ENCODE data around the gene TFEB. TPM values are rescaled to one million over a fixed set of nuclear protein-coding genes. Genes with fewer than 3 reads are reported as not detected.

Gene TFEB
- total RNA-seq, 2 experiments from 2014 or later, result 14.9 to 15.0 TPM

DNA sequence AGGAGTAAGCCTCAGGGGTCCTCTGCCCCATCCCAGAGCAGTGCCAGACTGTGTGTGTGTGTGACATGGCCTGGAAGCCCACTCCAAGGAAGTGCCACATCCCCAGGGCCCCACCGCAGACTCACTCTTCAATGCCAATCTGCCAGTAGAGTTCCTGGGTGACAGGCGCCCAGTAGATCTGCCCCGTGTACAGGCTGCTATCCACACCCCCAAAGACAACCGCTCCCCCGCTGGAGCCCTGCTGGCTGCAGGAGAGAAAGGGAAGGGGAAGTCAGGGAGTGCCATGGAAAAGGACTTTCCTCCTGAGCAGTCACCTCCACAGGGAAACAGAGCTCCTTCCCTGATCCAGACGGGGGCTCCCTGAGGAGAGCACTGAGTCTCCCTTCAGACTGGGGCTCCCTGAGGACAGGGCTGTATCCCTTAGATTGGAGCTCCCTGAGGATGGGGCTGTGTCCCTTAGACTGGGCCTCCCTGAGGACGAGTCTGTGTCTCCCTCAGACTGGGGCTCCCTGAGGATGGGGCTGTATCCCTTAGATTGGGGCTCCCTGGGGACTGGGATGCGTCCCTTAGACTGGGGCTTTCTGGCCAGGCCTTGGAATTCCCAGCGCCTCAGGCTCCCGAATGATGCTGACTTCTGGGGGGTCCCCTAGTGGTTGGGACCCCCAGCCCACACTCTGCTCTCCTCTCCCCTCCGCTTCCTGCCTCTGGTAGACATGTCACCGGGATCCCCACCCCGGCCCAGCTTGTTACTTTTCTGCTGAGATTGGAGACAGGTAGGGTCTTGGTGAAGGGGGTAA is 5.2 kb upstream of the TFEB start:
- no peak overlapping the region for H3K4me3 Mint-ChIP-seq
- H3K36me3 Mint-ChIP-seq (ENCODE audit: low read depth), result no peaks in the 10 kb centered on the region
- CTCF ChIA-PET, result no interaction called here
- DNase-seq, result no peak
- POLR2A ChIA-PET, result no interaction called here
- no peak overlapping the region for H3K27ac Mint-ChIP-seq
- peaks cover 3% of the 10 kb centered on the region for H3K4me1 Mint-ChIP-seq
- peaks cover 2% of the 10 kb centered on the region for H3K27me3 Mint-ChIP-seq
- H3K9me3 Mint-ChIP-seq, result no peaks in the 10 kb centered on the region

DNA sequence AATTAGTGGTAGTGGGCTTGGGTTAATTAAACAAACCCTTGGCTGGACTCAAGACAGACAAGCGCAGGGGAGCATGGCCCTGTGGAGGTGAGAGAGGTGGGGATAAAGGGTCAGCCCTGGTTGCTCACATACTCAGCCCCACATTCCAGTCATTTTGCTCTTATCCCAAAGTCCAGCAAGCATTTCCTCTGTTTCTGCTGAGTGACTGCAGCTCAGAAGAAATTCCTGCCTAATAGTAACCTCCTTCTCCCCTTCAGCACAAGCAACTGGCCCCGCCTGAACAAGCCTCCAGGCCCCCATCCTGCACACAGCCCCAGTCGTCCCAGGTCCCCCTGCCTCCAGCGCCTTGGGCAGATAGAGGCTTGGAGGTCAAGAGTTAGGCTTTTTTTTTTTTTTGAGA is 3.6 kb upstream of the TFEB start:
- Mint-ChIP-seq H3K27me3 (peaks cover 2% of the 10 kb centered on the region), H3K27ac (no peak overlapping the region), H3K9me3 (no peaks in the 10 kb centered on the region), H3K36me3 (ENCODE audit: low read depth) (no peaks in the 10 kb centered on the region), H3K4me1 (peaks cover 4% of the 10 kb centered on the region), H3K4me3 (no peak overlapping the region)
- ChIA-PET CTCF (interaction anchor here (0.8 kb wide), 1 partner anchor 9 kb away, joined by 3 read pairs; no protein-coding TSS in a partner anchor), POLR2A (no interaction called here)
- DNase-seq, result no peak

DNA sequence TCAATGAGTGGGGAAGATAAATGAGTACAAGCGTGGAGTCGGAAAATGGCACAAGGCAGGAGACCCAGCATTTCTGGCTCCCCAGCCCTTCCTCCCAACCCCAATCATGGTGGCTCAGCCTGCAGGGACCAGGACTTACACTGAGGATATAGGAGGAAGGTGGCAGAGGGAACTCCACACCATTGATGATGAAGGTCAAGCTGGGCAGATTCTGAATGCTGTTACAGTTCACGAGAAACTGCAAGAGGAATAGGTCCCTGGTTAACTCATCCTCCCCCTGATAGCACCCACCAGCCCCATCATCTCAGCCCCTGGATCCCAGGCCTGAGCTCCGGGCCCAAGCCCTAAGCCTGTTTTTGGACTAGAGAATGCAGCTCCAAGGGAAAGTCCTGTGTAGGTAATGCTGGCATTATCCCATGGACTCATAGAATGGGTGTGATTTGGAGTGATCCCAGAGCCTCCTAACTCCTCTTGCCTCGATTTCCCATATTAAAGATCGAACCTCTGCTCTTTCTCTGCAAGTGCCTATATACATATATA is 2.3 kb upstream of the TFEB start:
- no peak overlapping the region for H3K27ac Mint-ChIP-seq
- H3K27me3 Mint-ChIP-seq, result peaks cover 2% of the 10 kb centered on the region
- H3K9me3 Mint-ChIP-seq, result no peaks in the 10 kb centered on the region
- no peak overlapping the region for H3K4me3 Mint-ChIP-seq
- ChIA-PET CTCF (interaction anchor here (1.4 to 1.8 kb wide), 2 partner anchors 32 to 49 kb away, joined by 3 to 4 read pairs; partner anchors contain the start of gene TOMM6), POLR2A (no interaction called here)
- no peak for DNase-seq
- no peaks in the 10 kb centered on the region for H3K36me3 Mint-ChIP-seq (ENCODE audit: low read depth)
- H3K4me1 Mint-ChIP-seq, result peaks cover 17% of the 10 kb centered on the region

DNA sequence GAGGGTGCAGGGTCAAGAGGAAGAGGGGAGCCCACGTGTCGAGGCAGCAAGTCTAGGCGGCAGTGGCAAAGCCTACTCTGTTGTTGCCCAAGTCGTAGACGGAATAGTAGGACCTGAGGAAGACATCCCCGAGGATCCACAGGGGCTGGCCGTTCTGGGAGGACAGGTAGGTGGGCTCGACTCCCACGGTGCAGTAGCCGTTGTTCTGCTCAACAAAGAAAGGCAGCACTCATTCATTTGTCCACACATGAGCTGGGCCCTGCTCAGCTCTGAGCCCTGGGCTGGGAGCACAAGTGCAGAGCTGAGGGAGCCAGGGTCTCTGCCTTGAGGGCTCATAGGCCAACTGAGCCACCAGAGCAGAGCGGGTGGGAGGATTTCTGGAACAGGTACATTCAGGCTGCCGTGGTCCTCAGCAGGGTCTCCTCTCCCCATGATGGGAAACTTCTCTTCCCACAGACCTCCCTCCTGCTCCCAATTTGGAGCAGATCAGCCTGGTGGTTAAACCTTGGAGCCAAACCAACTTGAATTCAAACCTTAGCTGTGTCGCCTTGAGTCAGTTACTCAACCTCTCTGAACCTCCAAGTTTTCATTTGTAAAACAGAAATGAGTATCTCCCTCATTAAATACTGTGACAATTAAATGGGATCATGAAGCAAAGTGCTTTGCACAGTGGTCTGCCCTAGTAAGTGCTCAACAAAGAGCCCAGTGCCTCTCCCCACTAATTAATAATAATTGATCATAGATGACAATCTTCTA is 1.6 kb upstream of the TFEB start:
- Mint-ChIP-seq H3K4me3 (no peak overlapping the region), H3K4me1 (peaks cover 20% of the 10 kb centered on the region), H3K9me3 (no peaks in the 10 kb centered on the region), H3K27ac (no peak overlapping the region), H3K36me3 (ENCODE audit: low read depth) (no peaks in the 10 kb centered on the region), H3K27me3 (peaks cover 2% of the 10 kb centered on the region)
- ChIA-PET CTCF (interaction anchor here (1.4 to 1.8 kb wide), 2 partner anchors 31 to 50 kb away, joined by 3 to 4 read pairs; partner anchors contain the start of gene TOMM6), POLR2A (no interaction called here)
- DNase-seq, result no peak

DNA sequence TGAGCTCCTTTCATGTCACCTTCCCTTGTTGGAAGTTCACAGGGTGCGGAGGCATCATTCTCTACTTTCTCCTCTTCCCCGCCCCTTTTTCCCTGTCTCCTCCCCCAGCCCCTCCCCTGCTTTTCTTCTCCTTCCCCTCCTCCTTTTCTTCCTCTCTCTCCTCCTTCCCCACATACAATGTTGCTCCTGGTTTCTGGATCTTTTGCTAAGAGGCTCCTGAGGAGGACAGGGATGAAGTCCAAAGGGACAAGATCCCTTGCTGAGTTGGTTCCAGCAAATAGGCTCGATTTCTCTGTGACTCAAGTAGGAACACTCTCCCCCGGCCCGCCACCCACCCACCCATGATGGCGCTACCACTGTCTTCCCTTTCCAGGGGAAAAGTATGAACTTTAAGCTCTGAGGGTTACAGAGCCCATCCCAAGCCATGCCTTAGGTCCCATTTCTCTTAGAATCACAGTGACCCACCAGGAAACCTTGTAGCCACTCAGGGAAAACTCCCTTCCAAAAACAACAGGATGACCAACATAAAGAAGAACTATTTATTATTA is 852 bp upstream of the TFEB start:
- Mint-ChIP-seq H3K36me3 (ENCODE audit: low read depth) (no peaks in the 10 kb centered on the region), H3K27ac (no peak overlapping the region), H3K27me3 (peaks cover 2% of the 10 kb centered on the region), H3K4me1 (peaks cover 25% of the 10 kb centered on the region), H3K9me3 (no peaks in the 10 kb centered on the region), H3K4me3 (no peak overlapping the region)
- CTCF ChIA-PET, result interaction anchor here (1.8 to 2.1 kb wide), 2 partner anchors 51 to 368 kb away, joined by 4 to 6 read pairs; partner anchors contain the start of gene TOMM6
- POLR2A ChIA-PET, result no interaction called here
- no peak for DNase-seq

DNA sequence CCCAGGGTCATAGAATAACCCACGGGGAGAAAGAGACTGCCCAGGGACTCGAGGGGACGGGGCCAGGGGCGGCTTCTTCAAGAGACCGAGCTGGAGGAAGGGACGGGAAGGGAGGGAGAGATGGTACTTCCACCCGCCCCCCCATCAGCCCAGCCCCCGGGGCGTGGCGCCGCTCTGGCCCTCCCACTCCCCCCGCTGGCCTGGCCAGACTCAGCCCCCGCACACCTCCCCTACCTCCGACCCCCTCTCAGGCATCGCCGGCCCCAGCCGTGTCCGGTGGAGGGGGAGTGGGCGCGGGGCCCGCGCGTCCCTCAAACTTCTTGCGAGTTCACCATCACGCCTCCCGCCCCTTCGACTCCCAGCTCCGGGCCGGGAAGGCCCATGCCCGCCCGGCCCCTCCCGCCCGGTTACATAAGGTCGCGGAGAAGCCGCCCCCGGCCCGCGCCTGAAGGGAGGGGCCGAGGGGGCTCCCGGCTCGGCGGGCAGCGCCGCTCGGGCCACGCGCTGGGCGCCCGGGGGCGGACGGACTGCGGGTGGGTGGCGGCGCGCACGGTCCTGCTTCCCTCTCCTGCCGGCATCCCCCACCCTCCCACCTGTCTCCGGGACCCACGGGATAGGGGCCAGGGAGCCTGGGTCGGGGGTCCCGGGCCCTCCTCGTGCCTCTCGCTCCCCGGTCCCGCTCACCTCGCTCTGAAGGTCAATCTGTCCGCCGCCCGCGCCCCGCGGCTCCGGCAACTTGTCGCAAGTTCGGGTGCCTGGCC is 562 bp downstream of the TFEB start:
- Mint-ChIP-seq H3K36me3 (ENCODE audit: low read depth) (no peaks in the 10 kb centered on the region), H3K9me3 (no peaks in the 10 kb centered on the region), H3K27ac (peak overlapping the region; percentile 47), H3K27me3 (peaks cover 2% of the 10 kb centered on the region), H3K4me3 (peak overlapping the region; percentile 79), H3K4me1 (peaks cover 38% of the 10 kb centered on the region)
- ChIA-PET CTCF (interaction anchor here (0.9 to 2.8 kb wide), 11 partner anchors 19 to 430 kb away, joined by 3 to 12 read pairs (median 4); partner anchors contain the start of genes FRS3 and TOMM6), POLR2A (interaction anchor here (1.0 to 3.7 kb wide), 10 partner anchors 16 to 316 kb away, joined by 3 to 35 read pairs (median 5); partner anchors contain the start of genes BYSL, MED20, TAF8 and TOMM6)
- peak; percentile 74 for DNase-seq

DNA sequence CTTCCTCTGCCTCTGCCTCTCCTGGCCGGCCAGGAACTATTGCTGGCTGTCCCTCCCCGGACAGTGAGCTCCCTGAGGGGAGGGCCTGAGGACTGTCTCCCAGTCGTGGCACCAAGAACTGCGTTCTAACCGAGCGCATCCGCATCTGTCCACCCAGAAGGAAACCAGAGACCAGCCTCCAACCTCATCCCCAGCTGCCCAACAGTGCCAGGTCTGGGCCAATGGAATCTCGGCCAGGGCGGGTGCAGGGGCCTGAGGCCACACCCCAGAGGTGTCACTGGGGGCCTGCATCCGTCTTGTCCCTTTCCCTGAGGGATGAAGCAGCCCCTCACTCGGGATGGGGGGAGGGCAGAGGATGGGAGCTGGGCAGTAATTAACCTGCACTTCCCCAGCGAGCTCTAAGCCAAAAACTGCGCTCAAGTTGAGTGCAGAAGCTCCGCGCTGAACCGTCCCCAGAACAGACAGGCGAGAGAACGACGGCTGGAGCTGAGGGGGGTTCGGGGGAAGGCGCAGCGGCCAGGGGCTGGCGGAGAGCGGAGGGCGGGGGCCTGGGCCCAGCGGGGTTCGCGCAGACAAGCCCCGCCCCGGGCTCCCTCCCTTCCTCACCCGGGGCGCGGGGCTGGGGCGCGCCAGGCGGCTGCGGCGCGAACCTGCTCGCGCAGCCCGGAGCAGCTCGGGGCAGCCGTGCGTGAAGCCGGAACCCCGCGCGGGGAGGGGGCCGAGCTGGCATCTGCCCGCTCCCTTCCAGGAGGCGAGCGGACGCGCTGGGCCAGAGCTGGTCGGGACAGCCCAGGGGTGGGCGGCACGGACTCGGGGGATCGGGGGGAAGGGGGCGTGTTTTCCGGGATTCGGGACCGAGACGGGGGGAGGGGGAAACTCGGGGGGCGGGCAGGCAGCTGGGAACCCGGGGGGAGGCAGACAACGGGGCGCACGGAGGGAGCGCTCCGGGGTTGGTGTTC is 1.4 kb downstream of the TFEB start:
- H3K27ac Mint-ChIP-seq, result peak overlapping the region; percentile 84
- H3K4me3 Mint-ChIP-seq, result peak overlapping the region; percentile 81
- H3K4me1 Mint-ChIP-seq, result peaks cover 38% of the 10 kb centered on the region
- H3K9me3 Mint-ChIP-seq, result no peaks in the 10 kb centered on the region
- H3K27me3 Mint-ChIP-seq, result peaks cover 2% of the 10 kb centered on the region
- CTCF ChIA-PET, result interaction anchor here (0.8 to 2.8 kb wide), 17 partner anchors 10 to 430 kb away, joined by 3 to 12 read pairs (median 4); partner anchors contain the start of genes FRS3 and TOMM6
- H3K36me3 Mint-ChIP-seq (ENCODE audit: low read depth), result no peaks in the 10 kb centered on the region
- peak; percentile 73 for DNase-seq
- POLR2A ChIA-PET, result interaction anchor here (0.9 to 3.7 kb wide), 11 partner anchors 17 to 316 kb away, joined by 3 to 35 read pairs (median 5); partner anchors contain the start of genes BYSL, MED20, TAF8 and TOMM6

DNA sequence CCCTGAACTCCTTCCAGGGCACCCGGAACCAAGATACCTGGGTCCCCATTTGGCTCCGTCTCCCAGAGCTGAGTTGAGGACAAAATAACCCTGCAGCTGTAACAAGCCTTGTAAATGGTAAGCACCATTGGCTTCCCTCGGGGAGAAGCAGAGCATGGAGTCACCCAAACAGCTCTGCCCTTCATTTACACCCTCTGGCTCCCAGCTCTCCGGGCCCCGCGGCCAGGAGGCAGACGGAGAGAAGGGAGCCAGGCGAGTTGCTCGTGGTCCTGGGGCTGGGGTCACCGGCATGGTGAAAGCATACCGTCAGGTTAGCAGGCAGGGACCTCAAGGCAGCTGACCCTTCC is 2.1 kb downstream of the TFEB start:
- Mint-ChIP-seq H3K4me3 (peak overlapping the region; percentile 81), H3K4me1 (peaks cover 40% of the 10 kb centered on the region), H3K9me3 (no peaks in the 10 kb centered on the region), H3K36me3 (ENCODE audit: low read depth) (no peaks in the 10 kb centered on the region), H3K27ac (peak overlapping the region; percentile 84), H3K27me3 (peaks cover 2% of the 10 kb centered on the region)
- no peak for DNase-seq
- ChIA-PET POLR2A (interaction anchor here (0.9 to 3.7 kb wide), 9 partner anchors 17 to 317 kb away, joined by 3 to 35 read pairs (median 5); partner anchors contain the start of genes BYSL, MED20, TAF8 and TOMM6), CTCF (interaction anchor here (0.8 to 2.8 kb wide), 10 partner anchors 10 to 311 kb away, joined by 3 to 12 read pairs (median 6); partner anchors contain the start of gene TOMM6)

DNA sequence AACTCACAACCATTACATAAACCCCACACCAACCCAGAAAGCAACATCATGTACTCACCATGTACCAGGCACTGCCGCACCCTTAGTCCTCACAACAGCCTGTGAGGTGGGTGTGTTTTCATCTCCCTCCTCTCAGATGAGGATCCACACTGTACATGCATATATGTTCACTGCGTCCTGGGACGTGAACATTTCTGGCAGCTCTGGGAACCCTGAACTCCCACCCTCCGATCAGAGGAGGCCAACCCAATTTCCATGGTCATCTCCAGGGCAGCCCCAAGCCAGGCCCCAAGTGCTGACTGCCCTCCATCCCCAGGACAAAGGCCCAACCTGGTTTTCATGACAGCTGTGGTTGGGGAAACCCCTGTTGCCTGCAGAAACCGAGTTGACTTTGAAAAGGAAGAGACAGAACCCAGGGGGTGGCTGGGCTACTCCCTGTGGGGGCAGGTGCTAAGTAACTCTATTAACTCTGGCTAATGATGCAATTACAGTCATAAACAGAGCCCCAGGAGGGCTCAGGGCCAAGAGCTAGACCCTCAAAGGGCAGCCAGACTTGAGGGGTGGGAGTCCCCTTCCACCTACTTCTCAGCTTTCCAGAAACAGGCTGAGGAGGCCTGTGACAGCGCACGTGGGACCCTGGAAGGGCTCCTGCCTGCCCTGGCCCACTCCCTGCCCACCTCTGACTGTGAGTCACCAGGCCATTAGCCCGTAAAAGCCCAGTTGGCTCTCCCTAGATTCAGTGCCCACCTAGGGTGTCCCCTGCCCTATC is 2.6 kb downstream of the TFEB start:
- CTCF ChIA-PET, result interaction anchor here (0.9 to 2.8 kb wide), 6 partner anchors 9 to 311 kb away, joined by 3 to 12 read pairs (median 6); no protein-coding TSS in a partner anchor
- Mint-ChIP-seq H3K36me3 (ENCODE audit: low read depth) (no peaks in the 10 kb centered on the region), H3K4me3 (peak overlapping the region; percentile 81), H3K9me3 (no peaks in the 10 kb centered on the region), H3K27ac (peak overlapping the region; percentile 84), H3K4me1 (peaks cover 40% of the 10 kb centered on the region), H3K27me3 (peaks cover 2% of the 10 kb centered on the region)
- DNase-seq, result peak; percentile 60
- POLR2A ChIA-PET, result interaction anchor here (0.9 to 3.7 kb wide), 8 partner anchors 16 to 318 kb away, joined by 3 to 35 read pairs (median 5); partner anchors contain the start of genes BYSL, MED20, TAF8 and TOMM6

DNA sequence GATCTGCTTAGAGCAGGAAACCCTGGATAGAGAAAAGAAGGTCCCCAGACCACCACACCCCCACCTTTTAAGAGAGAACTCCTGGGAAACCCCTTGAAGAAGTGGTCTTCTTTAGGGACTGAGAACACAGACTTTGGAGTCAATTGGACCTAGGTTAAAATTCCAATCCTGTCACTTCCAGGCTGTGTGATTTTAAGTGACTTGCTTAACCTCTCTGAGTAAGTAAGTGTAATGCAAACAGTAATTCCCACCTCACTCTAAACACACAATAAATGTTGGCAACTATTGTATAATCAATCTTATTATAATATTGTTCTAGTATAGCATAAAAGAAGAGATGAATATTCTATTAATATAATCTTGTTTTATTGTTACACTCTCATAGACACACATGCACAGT is 3.3 kb downstream of the TFEB start:
- CTCF ChIA-PET, result interaction anchor here (0.9 to 2.8 kb wide), 2 partner anchors 24 to 26 kb away, joined by 3 to 9 read pairs; no protein-coding TSS in a partner anchor
- POLR2A ChIA-PET, result interaction anchor here (1.0 to 3.7 kb wide), 3 partner anchors 25 to 318 kb away, joined by 3 to 35 read pairs (median 21); partner anchors contain the start of genes TAF8 and TOMM6
- peak overlapping the region; percentile 81 for H3K4me3 Mint-ChIP-seq
- peaks cover 2% of the 10 kb centered on the region for H3K27me3 Mint-ChIP-seq
- peaks cover 41% of the 10 kb centered on the region for H3K4me1 Mint-ChIP-seq
- peak overlapping the region; percentile 64 for H3K27ac Mint-ChIP-seq
- H3K36me3 Mint-ChIP-seq (ENCODE audit: low read depth), result no peaks in the 10 kb centered on the region
- no peak for DNase-seq
- no peaks in the 10 kb centered on the region for H3K9me3 Mint-ChIP-seq

Measured in activated CD4-positive, alpha-beta memory T cell treated with anti-CD3 and anti-CD28 coated beads, Interleukin-2, amount 10 ng/mL, durations not matched to agents 7 days and 5 days (primary cell).